H1 (cell line): Measurements from ENCODE around the gene BNC2. TPM values are rescaled to one million over a fixed set of nuclear protein-coding genes. Genes with fewer than 3 reads are reported as not detected.

Source experiments
- CTCF ChIA-PET: fragments of 300-600 bp; sonication (Branson Sonifier 250); formaldehyde crosslinking; loops from one replicate; lab custom pipeline; 2021; ENCODE audit not compliant: partially characterized antibody; lab: Charles Lee
- POLR2A ChIA-PET: fragments of 300-600 bp; sonication (Branson Sonifier 250); formaldehyde crosslinking; loops from one replicate; lab custom pipeline; 2021; ENCODE audit warnings: inconsistent platforms; ENCODE audit not compliant: partially characterized antibody; lab: Charles Lee
- DNase-seq, 2 experiments: peaks; one replicate each; pipeline versions ENCODE4 v3.0.0 to v3.0.0-alpha.2; 2010 to 2022; ENCODE audit warnings: low spot score in 2 of 2, low read depth in 1 of 2, mixed read lengths in 1 of 2
- FAIRE-seq: peaks from 2 replicates; lab custom pipeline; 2011; peaks lifted over from hg19 to GRCh38; lab: Jason Lieb, UNC
- H2AFZ ChIP-seq: 2 replicates; pipeline ENCODE4 v1.8.1; 2012; ENCODE audit warnings: low read length, inconsistent platforms
- H2AK5ac ChIP-seq: 2 replicates; pipeline ENCODE4 v1.6.1; 2013; ENCODE audit warnings: low read depth, low read length
- H2BK120ac ChIP-seq: replicated peaks from 2 replicates; pipeline ENCODE3; 2013; ENCODE audit warnings: low read depth, low read length, inconsistent platforms
- H2BK12ac ChIP-seq: 2 replicates; pipeline ENCODE4 v1.6.1; 2013; ENCODE audit warnings: low read depth, low read length
- H2BK15ac ChIP-seq: 2 replicates; pipeline ENCODE4 v1.6.1; 2013; ENCODE audit warnings: low read length
- H2BK20ac ChIP-seq: 2 replicates; pipeline ENCODE4 v1.6.1; 2013; ENCODE audit warnings: low read length
- H2BK5ac ChIP-seq: 2 replicates; pipeline ENCODE4 v1.6.1; 2013; ENCODE audit warnings: low read depth, low read length
- H3K14ac ChIP-seq: 2 replicates; pipeline ENCODE4 v1.6.1; 2013; ENCODE audit warnings: inconsistent platforms; ENCODE audit not compliant: insufficient read length
- H3K18ac ChIP-seq: 2 replicates; pipeline ENCODE4 v1.6.1; 2013; ENCODE audit warnings: low read length; ENCODE audit errors: extremely low read depth
- H3K23ac ChIP-seq: 2 replicates; pipeline ENCODE4 v1.6.1; 2013; ENCODE audit warnings: inconsistent platforms; ENCODE audit not compliant: insufficient read length
- H3K23me2 ChIP-seq: 2 replicates; pipeline ENCODE4 v1.6.1; 2013; ENCODE audit warnings: low read depth, low read length
- H3K27ac ChIP-seq: 2 replicates; pipeline ENCODE4 v1.6.1; 2011; ENCODE audit warnings: low read depth, low read length, inconsistent platforms
- H3K27me3 ChIP-seq, 4 experiments: replicated peaks in 1 of 4; 1 replicate in 1 of 4; 2 replicates in 3 of 4; pipeline versions ENCODE4 v1.6.1 to v1.8.1; 2011 to 2013; ENCODE audit warnings: low read length in 3 of 4, mild to moderate bottlenecking in 3 of 4, inconsistent platforms in 2 of 4, mixed read lengths in 2 of 4, moderate library complexity in 1 of 4; ENCODE audit not compliant: control insufficient read depth in 3 of 4, insufficient read depth in 3 of 4; ENCODE audit errors: extremely low read depth in 1 of 4
- H3K36me3 ChIP-seq, 4 experiments: 2 replicates each; pipeline versions ENCODE4 v1.6.1 to v1.8.1; 2011 to 2013; ENCODE audit warnings: mild to moderate bottlenecking in 4 of 4, low read length in 3 of 4, moderate library complexity in 2 of 4, control low read depth in 1 of 4, inconsistent platforms in 1 of 4; ENCODE audit not compliant: insufficient read depth in 4 of 4, control insufficient read depth in 2 of 4
- H3K4ac ChIP-seq: replicated peaks from 2 replicates; pipeline ENCODE3; 2013; ENCODE audit warnings: low read length, low read depth, mixed read lengths, inconsistent platforms; ENCODE audit not compliant: insufficient read length
- H3K4me1 ChIP-seq, 4 experiments: replicated peaks in 1 of 4; 1 replicate in 1 of 4; 2 replicates in 3 of 4; pipeline versions ENCODE4 v1.6.1 to v1.8.1; 2011 to 2013; ENCODE audit warnings: low read length in 3 of 4, inconsistent platforms in 2 of 4, mixed read lengths in 1 of 4; ENCODE audit not compliant: insufficient read depth in 4 of 4, control insufficient read depth in 3 of 4
- H3K4me2 ChIP-seq, 2 experiments: 2 replicates each; pipeline versions ENCODE4 v1.6.1 to v1.8.1; 2011 to 2013; ENCODE audit warnings: low read depth in 2 of 2, low read length in 2 of 2, control low read depth in 1 of 2, inconsistent platforms in 1 of 2, mild to moderate bottlenecking in 1 of 2; ENCODE audit not compliant: insufficient read depth in 1 of 2
- H3K4me3 ChIP-seq, 4 experiments: fragments of 200-600, 300-600 bp in 1 of 4; sonication (generic), shearing (Covaris generic), sonication (Bioruptor Twin) in 1 of 4; 2 replicates each; pipeline versions ENCODE4 v1.5.1 to v1.8.1; 2011 to 2016; ENCODE audit warnings: low read length in 4 of 4, low read depth in 3 of 4, control low read depth in 2 of 4, inconsistent platforms in 2 of 4, mild to moderate bottlenecking in 2 of 4, mixed read lengths in 1 of 4, moderate library complexity in 1 of 4; ENCODE audit not compliant: insufficient read depth in 2 of 4; ENCODE audit errors: extremely low read depth in 1 of 4
- H3K56ac ChIP-seq: replicated peaks from 2 replicates; pipeline ENCODE3; 2013; ENCODE audit warnings: low read depth, mild to moderate bottlenecking, mixed read lengths, low read length, inconsistent platforms; ENCODE audit not compliant: insufficient read length
- H3K79me1 ChIP-seq: 2 replicates; pipeline ENCODE4 v1.6.1; 2013; ENCODE audit warnings: low read depth, low read length, control low read depth
- H3K79me2 ChIP-seq, 2 experiments: 2 replicates each; pipeline versions ENCODE4 v1.6.1 to v1.8.1; 2012 to 2013; ENCODE audit warnings: low read length in 2 of 2, mild to moderate bottlenecking in 2 of 2, inconsistent platforms in 1 of 2; ENCODE audit not compliant: insufficient read depth in 2 of 2, control insufficient read depth in 1 of 2
- H3K9ac ChIP-seq, 4 experiments: replicated peaks in 1 of 4; 1 replicate in 1 of 4; 2 replicates in 3 of 4; pipeline versions ENCODE4 v1.6.1 to v1.8.1; 2011 to 2013; ENCODE audit warnings: low read depth in 3 of 4, low read length in 3 of 4, control low read depth in 2 of 4, mild to moderate bottlenecking in 2 of 4, moderate library complexity in 2 of 4, inconsistent platforms in 1 of 4; ENCODE audit errors: extremely low read depth in 1 of 4
- H3K9me3 ChIP-seq, 2 experiments: 2 replicates each; pipeline versions ENCODE4 v1.6.1 to v1.8.1; 2012 to 2013; ENCODE audit warnings: mild to moderate bottlenecking in 2 of 2, moderate library complexity in 2 of 2, control low read depth in 1 of 2, inconsistent platforms in 1 of 2, low read depth in 1 of 2, low read length in 1 of 2, mixed read lengths in 1 of 2; ENCODE audit not compliant: insufficient read depth in 2 of 2
- H4K20me1 ChIP-seq, 2 experiments: replicated peaks in 1 of 2; 2 replicates each; pipeline versions ENCODE3 to v1.8.1; 2011 to 2013; ENCODE audit warnings: inconsistent platforms in 2 of 2, low read length in 2 of 2, mild to moderate bottlenecking in 1 of 2; ENCODE audit not compliant: insufficient read depth in 2 of 2, control insufficient read depth in 1 of 2
- H4K5ac ChIP-seq: 2 replicates; pipeline ENCODE4 v1.6.1; 2013; ENCODE audit warnings: low read length, low read depth, mixed read lengths, inconsistent platforms; ENCODE audit not compliant: insufficient read length
- H4K8ac ChIP-seq: 2 replicates; pipeline ENCODE4 v1.8.0; 2013; ENCODE audit warnings: mild to moderate bottlenecking, moderate library complexity, low read length, inconsistent platforms; ENCODE audit not compliant: insufficient read depth; ENCODE audit errors: extremely low read depth
- H4K91ac ChIP-seq: replicated peaks from 2 replicates; pipeline ENCODE3; 2013; ENCODE audit warnings: low read length, mixed read lengths, inconsistent platforms; ENCODE audit not compliant: insufficient read length
- ASH2L ChIP-seq: fragments of 200-600, 300-600 bp; sonication (generic); IDR thresholded peaks from one replicate; pipeline ENCODE4 v1.7.1; 2017; ENCODE audit warnings: low read length
- CBX5 ChIP-seq: fragments of 300-800, 300-1000 bp; sonication (generic); IDR thresholded peaks from 2 replicates; pipeline ENCODE4 v1.7.1; 2016; ENCODE audit warnings: antibody characterized with exemption, low read length, low read depth
- CEBPB ChIP-seq: IDR thresholded peaks from 2 replicates; pipeline ENCODE4 v1.6.1; 2012; ENCODE audit warnings: low read depth, low read length
- CHD2 ChIP-seq: IDR thresholded peaks from 2 replicates; pipeline ENCODE4 v1.6.1; 2012; ENCODE audit warnings: low read length, improper control_type of control experiment
- HDAC6 ChIP-seq: IDR thresholded peaks from one replicate; pipeline ENCODE4 v1.7.1; 2012; ENCODE audit warnings: low read depth, mild to moderate bottlenecking, inconsistent platforms, low read length, moderate library complexity
- NANOG ChIP-seq: IDR thresholded peaks from 2 replicates; pipeline ENCODE4 v1.6.1; 2011; ENCODE audit warnings: low read length, low read depth, mild to moderate bottlenecking, inconsistent platforms; ENCODE audit not compliant: insufficient read depth, poor library complexity, severe bottlenecking
- POLR2AphosphoS5 ChIP-seq: IDR thresholded peaks from 2 replicates; pipeline ENCODE4 v1.6.1; 2011; ENCODE audit warnings: low read depth, low read length
- SP2 ChIP-seq: IDR thresholded peaks from 2 replicates; pipeline ENCODE4 v1.6.1; 2012; ENCODE audit warnings: mild to moderate bottlenecking, low read length, inconsistent platforms
- SRF ChIP-seq: IDR thresholded peaks from 2 replicates; pipeline ENCODE4 v1.6.1; 2011; ENCODE audit warnings: mild to moderate bottlenecking, low read depth, low read length, moderate library complexity
- whole genome bisulfite sequencing, 2 experiments: shearing (Covaris generic) in 1 of 2; methylation state at CpG; one replicate each; pipeline versions ENCODE4 v1.1.6 to v1.1.7; 2013 to 2015; ENCODE audit warnings: low lambda C conversion rate in 2 of 2, mixed read lengths in 2 of 2, inconsistent platforms in 1 of 2, low coverage in 1 of 2, missing lambda C conversion rate in 1 of 2; ENCODE audit not compliant: insufficient replicate concordance in 2 of 2, insufficient coverage in 1 of 2, insufficient read length in 1 of 2; ENCODE audit errors: extremely low coverage in 1 of 2, missing lambda C conversion rate in 1 of 2; 5-methylcytosine and 5-hydroxymethylcytosine counted together
- polyA plus RNA-seq, 7 experiments: library from polyadenylated mRNA; depleted of rRNA in 3 of 7; stranded (reverse) in 5 of 7; unstranded in 2 of 7; fragments of >200 nt in 5 of 7; fragments of 200-250 nt in 2 of 7; gene quantifications; 1 replicate in 5 of 7; 2 replicates in 1 of 7; 4 replicates in 1 of 7; pipeline versions ENCODE4 v1.2.1 to v1.2.3, GENCODE V29; 2011 to 2013; ENCODE audit warnings: missing spikeins in 2 of 7, mixed read lengths in 2 of 7
- total RNA-seq: library from RNA; stranded (reverse); fragmentation: NEBNext Ultra II Directional; extraction: Animal tissue kit (Norgen Biotek cat#: 25700); gene quantifications from 2 replicates; pipeline ENCODE4 v1.2.1, GENCODE V29; 2021
- TF ChIP-seq, protein P1 (sequence below): IDR thresholded peaks from 2 replicates; pipeline ENCODE4 v1.6.1; 2011; ENCODE audit warnings: low read length, improper control_type of control experiment

Gene BNC2
- total and polyA plus RNA-seq, 2 of the 8 experiments (the other 6 are each of a cell fraction or from before 2014, with no cell fraction given) = 16.0 to 26.8 TPM

DNA sequence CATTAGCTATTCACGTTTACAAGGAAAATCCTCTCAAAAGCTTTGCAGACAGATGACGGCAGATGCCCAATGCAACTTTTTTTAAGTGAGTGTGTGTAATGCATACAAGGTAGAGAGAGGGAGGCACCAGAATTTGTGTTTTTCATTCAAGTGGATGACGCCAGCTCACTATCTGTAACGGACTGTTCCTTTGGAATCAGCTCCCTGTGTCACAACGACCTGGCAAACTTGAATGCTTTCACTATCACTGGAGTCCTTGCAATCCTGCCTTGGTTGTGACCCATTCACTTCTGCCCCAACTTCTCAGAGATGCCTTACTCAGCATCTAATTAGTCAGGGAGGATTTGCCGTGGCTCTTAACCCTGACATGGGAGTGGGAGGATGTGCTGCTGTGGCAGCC lies 148.5 kb downstream of the BNC2 start:
- ChIA-PET CTCF (interaction anchor here (1.2 kb wide), 1 partner anchor 9 kb away, joined by 3 read pairs; no protein-coding TSS in a partner anchor), POLR2A (interaction anchor here (0.7 kb wide), 1 partner anchor 10 kb away, joined by 3 read pairs; no protein-coding TSS in a partner anchor)
- Histone ChIP-seq H3K18ac (no peak overlapping the region), H2AFZ (no peak overlapping the region), H3K27me3 (no peaks in the 10 kb centered on the region), H2BK5ac (no peak overlapping the region), H3K56ac (no peak overlapping the region), H3K14ac (no peak overlapping the region), H3K23ac (no peak overlapping the region), H3K4me1 (peaks cover 2 to 26% (median 15%) of the 10 kb centered on the region in 4 experiments; a peak in 5 of 7 replicates), H3K23me2 (peaks cover 3% of the 10 kb centered on the region; the same call in 1 of the 2 replicates), H4K20me1 (no peaks in the 10 kb centered on the region), H4K8ac (no peak overlapping the region), H2BK12ac (no peak overlapping the region), H3K79me2 (peaks cover 0 to 33% of the 10 kb centered on the region in 2 experiments; a peak in 2 of 4 replicates), H3K4me3 (no peak overlapping the region), H3K27ac (no peak overlapping the region), H4K91ac (no peak overlapping the region), H3K79me1 (no peaks in the 10 kb centered on the region), H3K36me3 (no peaks in the 10 kb centered on the region; a peak in 1 of 8 replicates), H3K4ac (no peak overlapping the region), H2BK120ac (no peak overlapping the region), H3K9ac (no peak overlapping the region), H2AK5ac (no peak overlapping the region), H2BK20ac (no peak overlapping the region), H2BK15ac (no peak overlapping the region), H4K5ac (no peak overlapping the region), H3K9me3 (no peaks in the 10 kb centered on the region), H3K4me2 (no peak overlapping the region)
- DNase-seq = no peak
- no peak for FAIRE-seq
- WGBS, 2 experiments = 69% methylated on average over 6 of the region's 6 CpGs; no CpG with 5 or more reads in 1 of the 2 experiments
- TF ChIP-seq, protein P1, sequence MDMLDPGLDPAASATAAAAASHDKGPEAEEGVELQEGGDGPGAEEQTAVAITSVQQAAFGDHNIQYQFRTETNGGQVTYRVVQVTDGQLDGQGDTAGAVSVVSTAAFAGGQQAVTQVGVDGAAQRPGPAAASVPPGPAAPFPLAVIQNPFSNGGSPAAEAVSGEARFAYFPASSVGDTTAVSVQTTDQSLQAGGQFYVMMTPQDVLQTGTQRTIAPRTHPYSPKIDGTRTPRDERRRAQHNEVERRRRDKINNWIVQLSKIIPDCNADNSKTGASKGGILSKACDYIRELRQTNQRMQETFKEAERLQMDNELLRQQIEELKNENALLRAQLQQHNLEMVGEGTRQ = no peak
- no peak for TF ChIP-seq SRF
- TF ChIP-seq ASH2L = no peak
- no peak for TF ChIP-seq CBX5
- TF ChIP-seq POLR2AphosphoS5 = no peak
- no peak for TF ChIP-seq CEBPB
- no peak for TF ChIP-seq CHD2
- TF ChIP-seq HDAC6 = no peak
- TF ChIP-seq SP2 = no peak
- no peak for TF ChIP-seq NANOG
